Measurements from ENCODE around the gene MPP3. TPM values are rescaled to one million over a fixed set of nuclear protein-coding genes. Genes with fewer than 3 reads are reported as not detected.

Gene MPP3
- total and polyA plus RNA-seq, 10 of the 15 experiments (the other 5 are each of a cell fraction or from before 2014, with no cell fraction given) = not detected

- TF ChIP-seq NFXL1 (IDR thresholded peaks at IDR 0.05; ENCODE audit: borderline replicate concordance) (no peak), BCL3 (IDR thresholded peaks at IDR 0.05; ENCODE audit: borderline replicate concordance, insufficient read depth, low read depth, low read length, poor library complexity, severe bottlenecking) (no peak), NRF1 (conservative IDR thresholded peaks at IDR 0.05; ENCODE audit: low read depth, low read length) (no peak), TCF12 (IDR thresholded peaks at IDR 0.05; ENCODE audit: low read depth, low read length) (no peak), SIN3A (IDR thresholded peaks at IDR 0.05; ENCODE audit: low read depth, low read length) (no peak), POLR2AphosphoS2 (IDR thresholded peaks at IDR 0.05; ENCODE audit: low read depth, low read length) (no peak), BCLAF1 (IDR thresholded peaks at IDR 0.05) (no peak), TBL1XR1 (IDR thresholded peaks at IDR 0.05; ENCODE audit: low read depth, low read length) (no peak)
Measured at GRCh38 chr17:43844241-43844640, 11.3 kb upstream of the MPP3 start (continued).

- SMC1A ChIA-PET (ENCODE audit: uncharacterized antibody, unreplicated experiment) = no interaction called here
- in situ Hi-C loops (cut with MboI) (no loop called here), intact Hi-C loops (cut with micrococcal nuclease; ENCODE audit: unreplicated experiment) (no loop called here)
- BruUV-seq (replicated peaks) = no TSS peak
- Histone ChIP-seq H3K4me2 (ENCODE audit: control insufficient read depth, insufficient read depth) (no peak overlapping the region), H4K20me1 (ENCODE audit: control insufficient read depth, insufficient read depth) (no peaks in the 10 kb centered on the region), H3K9me3 (replicated peaks; ENCODE audit: control insufficient read depth, insufficient read depth, low read length) (no peaks in the 10 kb centered on the region), H3K27me3 (replicated peaks in 1 of 2; ENCODE audit: control insufficient read depth in 2 of 2, insufficient read depth in 2 of 2, low read length in 1 of 2) (no peaks in the 10 kb centered on the region), H3K27ac (ENCODE audit: control insufficient read depth, insufficient read depth) (no peak overlapping the region), H3K9ac (ENCODE audit: control insufficient read depth, insufficient read depth, low read length) (no peak overlapping the region), H3K79me2 (ENCODE audit: control insufficient read depth, insufficient read depth, low read length) (no peaks in the 10 kb centered on the region), H2AFZ (ENCODE audit: control insufficient read depth, low read depth, low read length) (no peak overlapping the region), H3K4me1 (ENCODE audit: control insufficient read depth, insufficient read depth, low read length) (no peaks in the 10 kb centered on the region), H3K36me3 (ENCODE audit: control insufficient read depth in 2 of 2, insufficient read depth in 2 of 2, low read length in 1 of 2) (no peaks in the 10 kb centered on the region), H3K4me3 (no peak overlapping the region)
- RAD21 ChIA-PET (ENCODE audit: unreplicated experiment) = interaction anchor here (0.8 to 1.1 kb wide), 2 partner anchors 20 to 22 kb away, joined by 3 read pairs; no protein-coding TSS in a partner anchor
- 38% methylated on average over 7 of the region's 7 CpGs for WGBS (ENCODE audit: insufficient coverage, insufficient replicate concordance, low lambda C conversion rate, missing lambda C conversion rate)
- no peak for DNase-seq (ENCODE audit: low read depth, low spot score)
- CTCF ChIA-PET = interaction anchor here (1.1 kb wide), 1 partner anchor 11 kb away, joined by 3 read pairs; no protein-coding TSS in a partner anchor
- ATAC-seq = no peak
- no peak for FAIRE-seq
- POLR2A ChIA-PET = no interaction called here
- no peak for TF ChIP-seq ATF2 (IDR thresholded peaks at IDR 0.05; ENCODE audit: low read length)
- TF ChIP-seq BCL11A (IDR thresholded peaks at IDR 0.05; ENCODE audit: low read depth, low read length) = no peak
- no peak for TF ChIP-seq HDAC2 (IDR thresholded peaks at IDR 0.05)
- TF ChIP-seq JUNB (IDR thresholded peaks at IDR 0.05) = no peak
- TF ChIP-seq TCF7 (IDR thresholded peaks at IDR 0.05; ENCODE audit: borderline replicate concordance) = no peak
- TF ChIP-seq E2F8 (IDR thresholded peaks at IDR 0.05; ENCODE audit: low read depth, partially characterized antibody) = no peak
- no peak for TF ChIP-seq KLF5 (IDR thresholded peaks at IDR 0.05; ENCODE audit: partially characterized antibody)
- no peak for TF ChIP-seq GATAD2B (conservative IDR thresholded peaks at IDR 0.05; ENCODE audit: low read depth)
- no peak for TF ChIP-seq SMAD5 (IDR thresholded peaks at IDR 0.05; ENCODE audit: low read depth)
Measured at GRCh38 chr17:43842975-43843325, 10.0 kb upstream of the MPP3 start.

All from GM12878 (cell line).